HG02870 (cell line): ENCODE data around the gene RFTN1.

Experiments used
- ATAC-seq: cut with Tn5 transposase; IDR thresholded peaks from one replicate; pipeline ENCODE4 v1.9.1; 2021; ENCODE audit warnings: mild to moderate bottlenecking, moderate library complexity; ENCODE audit not compliant: unreplicated experiment

Gene RFTN1

DNA sequence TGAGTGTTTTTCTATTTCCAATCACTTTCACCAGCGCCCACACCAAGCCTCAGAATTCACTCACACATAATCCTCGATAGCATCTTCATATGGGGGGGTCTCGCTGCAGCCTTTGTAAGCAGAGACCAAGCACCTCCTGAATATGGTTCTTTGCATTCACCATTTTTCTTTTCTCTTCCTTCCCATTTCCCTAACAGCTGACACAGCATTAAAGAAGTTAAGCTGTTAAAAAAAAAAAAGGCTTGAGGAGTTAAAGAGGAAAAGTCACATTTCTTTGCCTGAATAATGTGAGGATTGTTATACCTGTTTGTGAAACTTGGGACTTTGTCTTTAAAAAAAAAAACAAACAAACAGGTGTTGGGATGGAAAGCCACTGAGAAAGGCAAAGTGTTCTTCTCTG, 41.6 kb downstream of the RFTN1 start:
- no peak for ATAC-seq

DNA sequence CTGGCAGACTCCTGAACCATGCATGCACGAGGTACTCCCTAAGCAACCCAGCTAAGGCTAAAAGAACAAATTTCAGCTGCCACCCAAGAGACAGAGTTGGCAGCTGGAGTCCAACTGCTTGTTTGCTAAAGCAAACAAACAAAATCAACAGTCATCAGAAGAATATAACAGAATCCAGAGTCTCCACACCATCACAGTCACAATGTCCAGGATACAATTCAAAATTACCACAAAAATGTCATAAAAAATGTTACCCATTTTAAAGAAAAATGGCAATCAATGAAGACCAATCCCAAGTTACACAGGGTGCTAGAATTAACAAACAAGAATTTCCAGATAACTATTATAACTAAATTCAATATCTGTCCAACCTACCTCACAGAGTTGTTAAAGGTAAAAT, 42.9 kb downstream of the RFTN1 start:
- ATAC-seq: no peak

- ATAC-seq: no peak
These were observed 45.0 kb downstream of the RFTN1 start for GRCh38 chr3:16468336-16469098.

- ATAC-seq: no peak
These were observed 45.5 kb downstream of the RFTN1 start for GRCh38 chr3:16468002-16468335.

GRCh38 chr3:16467393-16467792, 46.1 kb downstream of the RFTN1 start:
- ATAC-seq: peak; percentile 80

- ATAC-seq: no peak
These were observed 46.7 kb downstream of the RFTN1 start for GRCh38 chr3:16466822-16467221.

DNA sequence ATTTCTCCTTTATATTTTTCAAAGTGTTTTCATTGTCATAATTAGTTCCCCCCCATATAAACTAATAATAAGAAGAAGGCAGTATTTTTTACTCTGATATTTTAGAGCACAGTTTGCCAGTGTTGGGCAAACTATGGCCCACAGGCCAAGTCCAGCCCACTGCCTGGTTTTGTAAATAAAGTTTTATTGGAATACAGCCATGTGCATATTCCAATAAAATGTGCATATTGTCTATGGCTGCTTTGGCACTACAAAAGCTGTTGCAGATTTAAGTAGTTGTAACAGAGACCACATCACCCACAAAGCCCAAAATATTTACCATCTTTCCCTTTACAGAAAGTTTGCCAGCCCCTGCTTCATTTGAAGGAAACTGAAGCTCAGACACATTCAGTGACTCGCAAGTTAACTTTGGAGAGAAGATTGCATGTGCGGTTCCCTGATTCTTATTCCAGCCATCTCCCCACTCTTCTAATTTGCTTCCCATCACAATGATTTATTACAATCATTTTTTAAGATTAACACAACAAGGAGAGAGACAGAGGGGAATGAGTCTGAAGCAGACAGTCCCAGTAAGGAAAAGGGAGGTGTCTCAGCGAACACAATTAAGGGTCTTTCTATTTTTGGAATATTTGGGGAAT, 48.9 kb downstream of the RFTN1 start:
- ATAC-seq: no peak

DNA sequence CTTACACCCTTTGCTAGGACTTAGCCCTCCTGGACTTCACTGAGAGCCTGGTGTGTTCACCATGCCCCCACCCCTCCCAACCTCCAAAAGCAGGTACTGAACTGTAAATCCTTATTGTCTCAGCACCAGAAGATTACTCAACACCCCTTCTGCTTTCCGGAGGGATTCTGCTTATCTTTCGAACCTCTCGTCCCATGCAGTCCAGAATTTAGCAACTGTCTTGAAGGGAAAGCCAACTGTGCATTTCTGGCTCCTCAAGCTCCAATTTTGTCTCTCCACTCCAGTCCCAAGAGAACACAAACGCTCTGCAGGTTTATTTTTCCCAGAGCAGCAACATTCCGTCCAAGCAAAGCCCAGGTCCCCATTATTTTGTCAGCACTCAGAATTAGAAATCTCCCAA, 49.6 kb downstream of the RFTN1 start:
- ATAC-seq: no peak

GRCh38 chr3:16463119-16463518, 50.4 kb downstream of the RFTN1 start:
- ATAC-seq: no peak

DNA sequence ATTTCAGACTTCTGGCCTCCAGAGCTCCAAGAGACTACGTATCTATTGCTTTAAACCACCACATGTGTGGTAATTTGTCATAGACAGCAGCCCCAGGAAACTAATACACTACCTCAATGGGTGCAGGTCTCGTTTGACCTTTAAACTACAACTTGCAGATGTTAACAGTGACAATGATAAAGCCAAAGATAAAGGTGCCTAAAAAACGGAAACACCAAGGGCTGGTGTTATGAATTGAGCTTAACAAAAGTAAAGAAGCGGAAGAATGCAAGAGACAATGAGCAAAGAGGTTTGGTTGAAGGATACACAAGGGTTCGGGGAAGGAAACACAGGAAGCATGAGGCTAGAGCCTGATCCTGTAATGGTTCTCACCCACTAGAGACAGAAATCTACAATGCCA, 50.8 kb downstream of the RFTN1 start:
- no peak for ATAC-seq

GRCh38 chr3:16461463-16462245, 51.8 kb downstream of the RFTN1 start:
- ATAC-seq: no peak

DNA sequence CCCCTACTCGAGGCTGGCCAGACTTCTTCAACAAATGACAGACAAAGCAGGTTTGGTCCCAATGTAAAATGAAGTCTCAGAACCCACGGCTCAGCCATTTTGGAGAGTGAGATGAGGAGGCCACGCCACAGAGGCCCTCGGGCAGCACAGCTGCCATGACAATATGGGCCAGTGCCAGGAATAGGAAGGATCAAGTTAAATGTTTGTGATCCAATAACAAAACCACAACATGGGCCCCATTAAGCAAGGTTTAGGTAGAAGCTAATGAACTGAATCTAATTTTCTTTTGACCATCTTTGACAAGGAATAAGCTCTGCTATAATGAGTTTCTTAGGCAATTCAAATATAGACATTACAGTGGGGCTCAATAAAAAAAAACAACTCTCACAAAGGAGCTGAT, 52.6 kb downstream of the RFTN1 start:
- ATAC-seq: no peak

GRCh38 chr3:16460273-16460672, 53.2 kb downstream of the RFTN1 start:
- ATAC-seq: no peak

- ATAC-seq: no peak
These were observed 56.6 kb downstream of the RFTN1 start for GRCh38 chr3:16456784-16457415.

- no peak for ATAC-seq
These were observed 57.5 kb downstream of the RFTN1 start for GRCh38 chr3:16455966-16456365.

GRCh38 chr3:16455001-16455400, 58.5 kb downstream of the RFTN1 start:
- no peak for ATAC-seq

DNA sequence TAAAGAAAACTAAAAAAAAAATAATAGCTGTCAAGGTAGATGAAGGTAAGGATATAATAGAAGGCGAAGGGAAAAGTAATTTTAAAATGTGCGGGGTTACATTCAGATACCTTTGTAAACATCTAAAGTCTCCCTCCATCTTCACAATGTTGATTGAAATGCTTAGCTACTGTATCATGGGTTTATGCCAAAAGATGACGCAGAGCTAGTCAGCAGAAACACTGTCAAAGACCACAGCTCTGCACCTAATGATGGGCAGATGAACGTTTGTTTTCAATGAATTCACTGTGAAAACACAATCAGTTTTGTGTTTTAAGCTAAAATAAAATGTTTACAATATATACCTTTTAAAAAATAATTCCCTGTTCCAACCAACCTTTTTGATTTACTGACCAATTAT, 61.2 kb downstream of the RFTN1 start:
- ATAC-seq: no peak

DNA sequence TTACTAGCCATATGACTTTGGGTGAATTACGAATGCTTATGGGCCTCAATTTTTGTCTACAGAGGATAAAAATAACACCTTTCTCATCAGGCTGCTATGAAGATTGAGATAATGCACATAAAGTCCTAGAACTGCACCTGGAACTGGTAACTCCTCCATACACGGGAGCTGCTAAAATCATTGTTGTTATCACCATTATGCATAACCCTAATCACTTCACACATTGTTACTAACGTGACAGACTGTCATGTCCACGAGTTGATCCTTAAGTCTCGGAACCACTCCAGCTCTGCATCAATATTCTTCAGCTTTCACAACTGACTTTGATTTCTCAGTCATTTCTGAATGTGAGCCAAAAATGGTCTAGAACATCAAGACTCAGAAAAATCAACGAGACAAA, 64.1 kb downstream of the RFTN1 start:
- no peak for ATAC-seq

GRCh38 chr3:16448639-16449070, 64.8 kb downstream of the RFTN1 start:
- peak; percentile 55 for ATAC-seq

DNA sequence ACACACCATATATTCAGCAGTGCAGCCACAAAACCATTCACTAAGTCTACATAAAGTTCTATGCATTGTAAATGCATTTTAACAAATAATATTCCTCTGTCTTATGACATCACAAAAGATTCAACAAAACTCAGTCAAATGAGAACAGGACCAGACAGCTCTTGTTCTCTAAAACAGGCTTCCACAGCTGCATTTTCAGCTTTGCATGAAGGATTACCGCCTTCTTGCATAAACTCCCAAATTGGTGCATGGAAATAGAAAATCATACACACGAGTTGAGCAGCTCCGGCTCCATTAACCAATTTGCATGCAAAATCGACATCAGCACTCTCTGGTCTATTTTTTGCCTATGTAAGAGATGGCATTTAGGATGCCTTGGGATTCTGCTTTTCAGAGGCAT, 66.4 kb downstream of the RFTN1 start:
- no peak for ATAC-seq

- no peak for ATAC-seq
These were observed 69.2 kb downstream of the RFTN1 start for GRCh38 chr3:16444344-16444743.

DNA sequence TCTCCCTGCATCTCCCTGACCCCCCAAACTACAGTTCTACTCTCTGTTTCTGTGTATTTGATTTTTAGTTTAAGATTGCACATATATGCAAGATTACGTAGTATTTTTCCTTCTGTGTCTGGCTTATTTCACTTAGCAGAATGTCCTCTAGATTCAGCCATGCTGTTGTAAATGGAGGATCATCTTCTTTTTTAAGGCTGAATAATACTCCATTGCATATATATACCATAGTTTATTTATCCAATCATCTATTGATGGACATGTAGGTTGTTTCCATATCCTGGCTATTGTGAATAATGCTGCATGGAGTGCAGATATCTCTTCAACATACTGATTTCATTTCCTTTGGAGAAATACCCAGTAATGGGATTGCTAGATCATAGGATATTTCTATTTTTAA, 70.8 kb downstream of the RFTN1 start:
- ATAC-seq: no peak
